Measurements from ENCODE around the gene SRGAP2C. TPM values are rescaled to one million over a fixed set of nuclear protein-coding genes. Genes with fewer than 3 reads are reported as not detected.
"Not testable (repeated sequence)": the region's sequence is repeated elsewhere in the genome, so short reads cannot be mapped to it uniquely, and the experiment has no call there.

Gene SRGAP2C
- polyA plus RNA-seq, 1 donor, result 26.2 TPM

DNA sequence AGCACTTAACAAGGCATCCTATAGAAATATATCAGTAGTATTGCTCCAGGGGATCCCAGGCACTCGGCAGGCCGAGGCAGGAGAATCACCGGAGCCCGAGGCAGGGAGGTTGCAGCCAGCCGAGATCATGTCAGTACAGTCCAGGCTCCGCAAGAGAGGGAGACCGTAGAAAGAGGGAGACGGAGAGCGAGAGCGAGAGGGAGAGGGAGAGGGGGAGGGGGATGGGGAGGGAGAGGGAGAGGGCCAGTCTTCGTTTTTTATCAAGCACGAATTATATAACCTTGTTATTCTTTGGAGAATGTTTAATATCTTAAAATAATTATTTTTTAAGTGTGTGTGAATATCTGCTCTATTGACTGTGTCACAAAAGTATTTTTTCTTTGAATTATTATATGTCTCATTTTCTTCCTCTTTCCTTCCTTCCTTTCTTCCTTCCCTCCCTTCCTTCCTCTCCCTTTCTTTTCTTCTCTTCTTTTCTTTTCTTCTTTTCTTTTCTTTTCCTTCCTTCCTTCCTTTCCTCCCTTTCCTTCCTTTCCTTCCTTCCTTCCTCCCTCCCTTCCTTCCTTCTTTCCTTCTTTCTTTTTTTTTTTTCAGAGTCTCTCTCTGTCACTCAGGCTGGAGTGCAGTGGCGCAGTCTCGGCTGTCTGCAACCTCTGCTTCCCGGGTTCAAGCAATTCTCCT lies 233.7 kb downstream of the SRGAP2C start:
- DNase-seq (ENCODE audit: low read depth), result no peak

DNA sequence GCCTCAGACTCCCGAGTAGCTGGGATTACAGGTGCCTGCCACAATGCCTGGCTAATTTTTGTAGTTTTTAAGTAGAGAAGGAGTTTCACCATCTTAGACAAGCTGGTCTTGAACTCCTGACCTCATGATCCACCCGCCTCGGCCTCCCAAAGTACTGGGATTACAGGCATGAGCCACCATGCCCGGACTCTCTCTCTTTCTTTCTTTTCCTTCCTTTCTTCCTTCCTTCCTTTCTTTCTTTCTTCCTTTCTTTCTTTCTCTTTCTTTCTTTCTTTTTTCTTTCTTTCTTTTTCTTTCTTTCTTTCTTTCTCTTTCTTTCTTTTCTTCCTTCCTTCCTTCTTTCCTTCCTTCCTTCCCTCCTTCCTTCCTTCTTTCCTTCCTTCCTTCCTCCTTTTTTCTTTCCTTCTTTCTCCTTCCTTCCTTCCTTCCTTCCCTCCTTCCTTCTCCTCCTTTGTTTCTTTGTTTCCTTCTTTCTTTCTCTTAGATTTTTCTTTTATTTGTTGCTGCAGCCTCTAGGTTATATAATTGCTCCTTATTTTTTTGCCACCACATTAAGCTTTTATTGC lies 234.4 kb downstream of the SRGAP2C start:
- not testable (repeated sequence) for DNase-seq (ENCODE audit: low read depth)

DNA sequence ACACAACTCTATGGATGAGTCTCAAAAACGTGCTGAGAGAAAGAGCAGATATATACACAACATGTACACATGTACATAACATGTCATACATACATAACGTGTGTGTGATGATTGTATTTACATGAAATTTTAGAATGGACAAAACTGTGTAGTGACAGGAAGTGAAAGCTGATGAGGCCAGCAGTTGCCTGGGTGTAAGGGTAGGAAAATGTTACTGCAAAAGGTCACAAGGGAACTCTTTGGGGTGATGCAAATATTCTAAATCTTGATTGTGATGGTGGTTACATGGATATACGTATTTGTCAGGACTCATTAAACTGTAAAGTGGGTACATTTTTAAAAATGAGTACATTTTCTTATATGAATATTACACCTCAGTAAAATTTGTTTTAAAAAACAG lies 236.7 kb downstream of the SRGAP2C start:
- not testable (repeated sequence) for DNase-seq (ENCODE audit: low read depth)

DNA sequence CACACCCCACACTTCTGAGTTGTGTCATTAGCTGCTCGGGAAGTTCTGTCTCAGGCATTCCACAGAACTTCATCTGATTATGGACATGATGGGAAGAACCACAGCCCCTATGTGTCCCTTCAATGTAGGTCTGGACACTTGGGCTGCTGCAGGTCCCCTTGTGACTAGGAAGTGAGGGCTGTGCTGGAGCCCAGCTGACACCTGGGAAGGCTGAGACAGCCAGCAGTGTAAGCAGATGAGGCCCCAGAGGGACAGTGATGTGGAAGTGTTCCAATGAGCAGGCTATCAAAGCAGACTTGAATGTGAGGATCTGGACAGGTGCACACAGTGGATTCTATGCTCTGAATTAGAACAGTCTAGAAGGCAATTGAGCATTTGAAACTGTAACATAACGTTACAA lies 239.2 kb downstream of the SRGAP2C start:
- DNase-seq (ENCODE audit: low read depth), result not testable (repeated sequence)

DNA sequence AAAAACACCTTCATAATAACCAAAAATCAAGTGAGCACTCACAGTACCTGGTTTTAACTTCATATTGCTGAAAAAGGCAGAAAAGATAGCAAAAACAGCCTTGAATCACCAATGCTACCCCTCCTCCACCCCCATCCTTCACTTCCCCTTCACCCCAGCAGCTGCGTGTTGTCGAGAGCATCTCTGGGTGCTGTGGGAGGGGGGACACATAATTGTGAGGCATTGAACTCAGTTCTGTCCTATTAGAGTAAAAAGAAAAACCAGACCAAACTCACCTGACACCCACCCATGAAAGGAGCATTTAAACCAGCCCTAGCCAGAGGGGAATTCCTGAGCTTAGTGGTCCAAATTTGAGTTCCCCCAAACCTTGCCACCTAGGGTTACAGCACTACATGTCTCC lies 248.7 kb downstream of the SRGAP2C start:
- not testable (repeated sequence) for DNase-seq (ENCODE audit: low read depth)

DNA sequence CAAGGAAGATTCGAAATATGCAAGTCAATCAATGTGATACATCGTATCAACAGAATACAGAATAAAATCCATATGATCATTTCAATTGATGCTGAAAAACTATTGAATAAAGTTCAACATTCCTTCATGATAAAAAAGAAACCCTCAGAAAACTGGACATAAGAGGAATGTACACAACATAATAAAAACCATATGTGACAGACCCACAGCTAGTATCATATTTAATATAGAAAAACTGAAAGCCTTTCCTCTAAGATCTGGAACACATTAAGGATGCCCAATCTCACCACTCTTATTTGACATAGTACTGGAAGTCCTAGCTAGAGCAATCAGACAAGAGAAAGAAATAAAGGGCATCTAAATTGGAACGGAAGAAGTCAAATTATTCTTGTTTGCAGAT lies 254.1 kb downstream of the SRGAP2C start:
- DNase-seq (ENCODE audit: low read depth), result not testable (repeated sequence)

DNA sequence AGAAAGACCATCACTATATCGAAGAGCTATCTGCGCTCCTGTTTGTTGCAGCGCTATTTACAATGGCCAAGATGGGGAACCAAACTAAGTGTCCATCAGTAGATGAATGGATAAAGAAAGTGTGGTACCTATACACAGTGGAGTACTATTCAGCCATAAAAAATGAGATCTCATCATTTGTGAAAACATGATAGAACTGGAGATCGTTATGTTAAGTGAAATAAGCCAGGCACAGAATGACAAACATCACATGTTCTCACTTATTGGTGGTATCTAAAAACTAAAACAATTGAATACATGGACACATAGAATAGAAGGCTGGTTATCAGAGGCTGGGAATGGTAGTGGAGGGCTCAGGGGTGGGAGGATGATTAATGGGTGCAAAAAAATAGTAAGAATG lies 256.2 kb downstream of the SRGAP2C start:
- DNase-seq (ENCODE audit: low read depth), result no peak

Other genes with a start within 250 kb of the SRGAP2C start
- gene FAM72B, start 635 bp upstream of the SRGAP2C start, polyA plus RNA-seq (ENCODE audit: insufficient read length), result 3.5 TPM